ENCODE results near the gene SCNN1B.
A peak's percentile ranks its signal among the peaks of the same experiment; 100 is the strongest.

SCNN1B gene

DNA sequence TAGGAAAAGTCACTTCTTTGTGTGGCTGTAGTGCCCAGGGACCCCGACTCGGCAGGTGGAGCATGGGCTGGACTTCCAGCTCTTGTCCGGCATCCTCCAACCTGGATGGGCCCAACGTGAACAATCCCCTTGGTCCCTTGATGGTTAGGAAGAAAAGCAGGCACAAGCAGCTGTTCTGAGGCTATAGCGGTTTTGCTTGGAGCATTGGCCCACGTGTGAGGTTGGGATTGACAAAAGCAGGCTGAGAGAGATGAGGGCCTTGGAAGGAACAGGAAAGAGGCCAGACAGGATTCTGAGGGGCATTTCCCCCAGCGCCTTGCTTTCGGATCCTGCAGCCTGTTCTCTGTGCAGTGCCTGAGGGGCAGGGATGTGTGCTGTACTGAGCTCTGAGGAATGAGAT is 28.1 kb downstream of the SCNN1B start:
- DNase-seq (ENCODE audit: low read depth) = no peak

GRCh38 chr16:23330583-23331249 is 28.6 kb downstream of the SCNN1B start:
- no peak overlapping the region for H3K4me3 ChIP-seq (ENCODE audit: low read length)
- no peak for DNase-seq (ENCODE audit: low read depth)
- TF ChIP-seq, protein P1, sequence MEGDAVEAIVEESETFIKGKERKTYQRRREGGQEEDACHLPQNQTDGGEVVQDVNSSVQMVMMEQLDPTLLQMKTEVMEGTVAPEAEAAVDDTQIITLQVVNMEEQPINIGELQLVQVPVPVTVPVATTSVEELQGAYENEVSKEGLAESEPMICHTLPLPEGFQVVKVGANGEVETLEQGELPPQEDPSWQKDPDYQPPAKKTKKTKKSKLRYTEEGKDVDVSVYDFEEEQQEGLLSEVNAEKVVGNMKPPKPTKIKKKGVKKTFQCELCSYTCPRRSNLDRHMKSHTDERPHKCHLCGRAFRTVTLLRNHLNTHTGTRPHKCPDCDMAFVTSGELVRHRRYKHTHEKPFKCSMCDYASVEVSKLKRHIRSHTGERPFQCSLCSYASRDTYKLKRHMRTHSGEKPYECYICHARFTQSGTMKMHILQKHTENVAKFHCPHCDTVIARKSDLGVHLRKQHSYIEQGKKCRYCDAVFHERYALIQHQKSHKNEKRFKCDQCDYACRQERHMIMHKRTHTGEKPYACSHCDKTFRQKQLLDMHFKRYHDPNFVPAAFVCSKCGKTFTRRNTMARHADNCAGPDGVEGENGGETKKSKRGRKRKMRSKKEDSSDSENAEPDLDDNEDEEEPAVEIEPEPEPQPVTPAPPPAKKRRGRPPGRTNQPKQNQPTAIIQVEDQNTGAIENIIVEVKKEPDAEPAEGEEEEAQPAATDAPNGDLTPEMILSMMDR (IDR thresholded peaks at IDR 0.05; ENCODE audit: insufficient read depth, low read depth, low read length, missing control alignments) = no peak

More for the DNA sequence above, 28.1 kb downstream of the SCNN1B start:
- TF ChIP-seq, protein P1 (IDR thresholded peaks at IDR 0.05; ENCODE audit: insufficient read depth, low read depth, low read length, missing control alignments) = no peak
- no peak overlapping the region for H3K4me3 ChIP-seq (ENCODE audit: low read length)

DNA sequence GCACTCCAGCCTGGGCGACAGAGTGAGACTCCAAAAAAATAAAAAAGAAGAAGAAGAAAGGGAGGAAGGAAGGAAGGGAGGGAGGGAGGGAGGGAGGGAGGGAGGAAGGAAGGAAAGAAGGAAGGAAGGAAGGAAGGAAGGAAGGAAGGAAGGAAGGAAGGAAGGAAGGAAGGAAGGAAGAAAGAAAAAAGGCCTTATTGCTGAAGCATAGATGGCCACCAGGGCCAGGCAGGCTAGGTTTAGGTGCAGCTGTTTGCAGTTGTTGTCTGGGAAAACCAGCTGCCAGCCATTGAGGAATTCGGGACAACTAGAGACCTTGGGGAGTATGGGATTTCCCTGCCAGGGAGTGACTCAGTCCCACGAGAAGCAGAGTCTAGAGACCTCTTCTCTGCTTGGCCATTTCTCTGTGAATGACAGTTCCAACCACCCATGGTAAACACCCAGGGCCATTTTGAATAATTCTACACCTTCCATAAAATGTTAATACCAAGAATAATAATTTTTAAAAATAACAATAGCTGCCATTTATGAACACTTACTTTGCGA is 31.0 kb downstream of the SCNN1B start:
- H3K4me3 ChIP-seq (ENCODE audit: low read length) = no peak overlapping the region
- no peak for DNase-seq (ENCODE audit: low read depth)
- TF ChIP-seq, protein P1 (IDR thresholded peaks at IDR 0.05; ENCODE audit: insufficient read depth, low read depth, low read length, missing control alignments) = no peak

- DNase-seq (ENCODE audit: low read depth) = peak; percentile 26
- TF ChIP-seq, protein P1 (IDR thresholded peaks at IDR 0.05; ENCODE audit: insufficient read depth, low read depth, low read length, missing control alignments) = no peak
- no peak overlapping the region for H3K4me3 ChIP-seq (ENCODE audit: low read length)
These were observed 31.8 kb downstream of the SCNN1B start for GRCh38 chr16:23333831-23334456.

DNA sequence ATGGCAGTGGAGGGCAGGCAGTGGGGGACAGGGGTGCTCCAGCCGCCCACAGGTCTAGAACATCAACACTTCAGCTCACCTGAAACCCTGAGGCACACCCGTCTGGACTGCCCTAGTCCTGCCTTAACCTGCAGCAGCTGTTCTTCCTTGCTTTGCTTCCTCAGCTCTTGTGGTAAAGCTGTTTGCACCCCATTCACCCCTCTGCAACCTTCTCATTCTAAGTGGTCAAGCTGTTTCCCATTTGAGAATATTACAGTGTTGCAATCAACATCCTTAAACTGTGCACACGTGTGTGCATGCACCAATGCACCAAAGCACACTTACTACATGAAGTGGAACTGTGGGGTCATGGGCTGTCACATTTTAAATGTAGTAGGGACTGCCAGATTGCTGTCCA is 32.4 kb downstream of the SCNN1B start:
- DNase-seq (ENCODE audit: low read depth) = no peak

GRCh38 chr16:23334950-23335349 is 32.8 kb downstream of the SCNN1B start:
- H3K4me3 ChIP-seq (ENCODE audit: low read length) = no peak overlapping the region
- no peak for DNase-seq (ENCODE audit: low read depth)
- TF ChIP-seq, protein P1 (IDR thresholded peaks at IDR 0.05; ENCODE audit: insufficient read depth, low read depth, low read length, missing control alignments) = no peak

More for the DNA sequence above, 32.4 kb downstream of the SCNN1B start:
- TF ChIP-seq, protein P1 (IDR thresholded peaks at IDR 0.05; ENCODE audit: insufficient read depth, low read depth, low read length, missing control alignments) = no peak
- no peak overlapping the region for H3K4me3 ChIP-seq (ENCODE audit: low read length)

All from epithelial cell of esophagus (primary cell).